OCI-LY7 (cell line): ENCODE measurements around the gene CDK14. TPM values are rescaled to one million over a fixed set of nuclear protein-coding genes. Genes with fewer than 3 reads are reported as not detected.

Experiments
- BruUV-seq: library from RNA; stranded (reverse); fragments of 400-500 nt; replicated peaks from 2 replicates; lab custom pipeline; 2021; lab: Mats Ljungman, UMichigan
- CTCF ChIA-PET: fragments of 300-600 bp; sonication (Branson Sonifier 250); formaldehyde crosslinking; loops from one replicate; lab custom pipeline; 2022; ENCODE audit warnings: antibody characterized with exemption; ENCODE audit not compliant: unreplicated experiment; lab: Charles Lee
- POLR2A ChIA-PET: fragments of 300-600 bp; sonication (Branson Sonifier 250); formaldehyde crosslinking; loops from one replicate; lab custom pipeline; 2022; ENCODE audit warnings: antibody characterized with exemption; lab: Charles Lee
- DNase-seq: peaks from one replicate; pipeline ENCODE4 v3.0.0-alpha.2; 2015; ENCODE audit warnings: low spot score
- H2AFZ ChIP-seq: fragments of 200-600 bp; sonication (generic), shearing (Covaris generic); 2 replicates; pipeline ENCODE4 v1.6.1; 2014; ENCODE audit warnings: mild to moderate bottlenecking, antibody characterized with exemption, low read length, moderate library complexity
- H3K27ac ChIP-seq: fragments of 200-600 bp; sonication (generic); 2 replicates; pipeline ENCODE4 v1.5.1; 2014; ENCODE audit warnings: mixed run types, low read depth, mild to moderate bottlenecking, moderate library complexity, low read length, inconsistent platforms; ENCODE audit not compliant: poor library complexity, severe bottlenecking
- H3K36me3 ChIP-seq: fragments of 200-600 bp; sonication (generic); 2 replicates; pipeline ENCODE4 v1.6.1; 2014; ENCODE audit warnings: mild to moderate bottlenecking, antibody characterized with exemption, low read length, moderate library complexity, mixed read lengths; ENCODE audit not compliant: insufficient read depth
- H3K4me1 ChIP-seq: fragments of 200-600 bp; sonication (generic); 2 replicates; pipeline ENCODE4 v1.5.1; 2014; ENCODE audit warnings: mild to moderate bottlenecking, low read length; ENCODE audit not compliant: insufficient read depth, poor library complexity, severe bottlenecking
- H3K4me2 ChIP-seq: fragments of 200-600 bp; sonication (generic); 2 replicates; pipeline ENCODE4 v1.6.1; 2014; ENCODE audit warnings: mild to moderate bottlenecking, low read length
- H3K4me3 ChIP-seq: fragments of 200-600 bp; sonication (generic); 2 replicates; pipeline ENCODE4 v1.5.1; 2014; ENCODE audit warnings: mild to moderate bottlenecking, low read depth, low read length; ENCODE audit not compliant: poor library complexity, severe bottlenecking
- H3K79me2 ChIP-seq: fragments of 200-600 bp; sonication (generic); 2 replicates; pipeline ENCODE4 v1.6.1; 2016; ENCODE audit warnings: low read depth, mild to moderate bottlenecking, low read length, moderate library complexity, mixed read lengths; ENCODE audit not compliant: insufficient read depth
- H3K9me2 ChIP-seq: fragments of 200-600 bp; sonication (generic); 2 replicates; pipeline ENCODE4 v1.6.1; 2016; ENCODE audit warnings: mild to moderate bottlenecking, low read length, mixed read lengths; ENCODE audit not compliant: insufficient read depth
- H3K9me3 ChIP-seq: fragments of 200-600 bp; sonication (generic); 2 replicates; pipeline ENCODE4 v1.6.1; 2014; ENCODE audit warnings: mild to moderate bottlenecking, mixed run types, low read length, mixed read lengths
- H4K20me1 ChIP-seq: fragments of 200-600 bp; sonication (generic); 2 replicates; pipeline ENCODE4 v1.6.1; 2014; ENCODE audit warnings: mild to moderate bottlenecking, antibody characterized with exemption, low read length, moderate library complexity, mixed read lengths; ENCODE audit not compliant: insufficient read depth
- CTCF ChIP-seq: fragments of 200-600 bp; sonication (generic); conservative IDR thresholded peaks from 2 replicates; pipeline ENCODE4 v1.5.1; 2014; ENCODE audit warnings: mild to moderate bottlenecking, antibody characterized with exemption, low read length, moderate library complexity, mixed read lengths
- EZH2phosphoT487 ChIP-seq: fragments of 200-600 bp; sonication (generic); IDR thresholded peaks from 2 replicates; pipeline ENCODE4 v1.6.1; 2018; ENCODE audit warnings: low read depth, borderline replicate concordance, mild to moderate bottlenecking, mixed run types, antibody characterized with exemption, low read length, moderate library complexity, mixed read lengths
- intact Hi-C: fragments of 100-400 bp; cut with micrococcal nuclease; formaldehyde crosslinking; loops from one replicate; pipeline ENCODE4 v1.10.0; 2022; ENCODE audit not compliant: unreplicated experiment
- total RNA-seq, 2 experiments: library from RNA; depleted of rRNA in 1 of 2; stranded (reverse); fragments of >200 nt in 1 of 2; shearing (Covaris generic) in 1 of 2; gene quantifications; 2 replicates each; pipeline ENCODE4 v1.2.3, GENCODE V29; 2014 to 2022

Gene CDK14
- total RNA-seq, 2 experiments from 2014 or later: 90.7 to 111 TPM

DNA sequence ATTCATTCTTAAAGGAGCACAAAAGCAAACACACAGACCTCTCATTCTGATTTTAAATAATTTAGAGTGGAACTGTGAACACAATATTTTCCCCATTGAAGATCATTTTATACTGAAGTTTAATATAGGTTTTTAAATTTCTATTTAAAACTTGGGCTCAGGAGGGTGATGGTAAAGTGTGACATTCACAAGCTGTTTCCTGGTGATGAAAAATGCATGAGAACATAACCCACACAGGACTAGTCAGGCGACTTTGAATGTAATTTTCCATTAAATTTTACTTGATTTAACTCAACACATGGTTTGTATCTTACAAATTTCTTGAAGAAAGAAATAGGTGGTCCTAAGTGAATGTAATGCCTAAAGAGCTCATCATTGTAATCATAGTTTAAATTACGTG is 143.6 kb downstream of the CDK14 start:
- Histone ChIP-seq H3K79me2 (peaks cover 85% of the 10 kb centered on the region), H4K20me1 (no peaks in the 10 kb centered on the region), H3K4me3 (peak overlapping the region; percentile 9), H3K27ac (peak overlapping the region; percentile 82), H3K9me3 (0 out of 2 replicates have a peak, but pooled peaks cover 5% of the 10 kb centered on the region), H3K9me2 (no peaks in the 10 kb centered on the region), H3K36me3 (peaks cover 41% of the 10 kb centered on the region), H3K4me1 (peaks cover 65% of the 10 kb centered on the region), H2AFZ (no peak overlapping the region), H3K4me2 (peak overlapping the region; percentile 84)
- intact Hi-C loops: no loop called here
- TF ChIP-seq CTCF (no peak), EZH2phosphoT487 (no peak)
- no peak for DNase-seq
- POLR2A ChIA-PET: interaction anchor here (0.7 to 1.5 kb wide), 4 partner anchors 11 to 1788 kb away, joined by 3 to 5 read pairs (median 3); partner anchors contain the start of gene PEX1
- BruUV-seq: no TSS peak
- CTCF ChIA-PET: no interaction called here

GRCh38 chr7:90740386-90740785 is 144.3 kb downstream of the CDK14 start:
- Histone ChIP-seq H3K4me3 (peak overlapping the region; percentile 9), H2AFZ (no peak overlapping the region), H3K9me2 (no peaks in the 10 kb centered on the region), H3K27ac (peak overlapping the region; percentile 82), H3K9me3 (0 out of 2 replicates have a peak, but pooled peaks cover 5% of the 10 kb centered on the region), H3K4me2 (peak overlapping the region; percentile 84; the same call in 1 of the 2 replicates), H3K4me1 (peaks cover 63% of the 10 kb centered on the region), H4K20me1 (no peaks in the 10 kb centered on the region), H3K36me3 (peaks cover 34% of the 10 kb centered on the region), H3K79me2 (peaks cover 86% of the 10 kb centered on the region)
- intact Hi-C loops: no loop called here
- POLR2A ChIA-PET: interaction anchor here (1.2 to 1.5 kb wide), 3 partner anchors 11 to 16 kb away, joined by 3 to 5 read pairs (median 3); no protein-coding TSS in a partner anchor
- BruUV-seq: no TSS peak
- CTCF ChIA-PET: no interaction called here
- no peak for DNase-seq
- no peak for TF ChIP-seq EZH2phosphoT487
- no peak for TF ChIP-seq CTCF

GRCh38 chr7:90743626-90744025 is 147.5 kb downstream of the CDK14 start:
- CTCF ChIA-PET: no interaction called here
- BruUV-seq: no TSS peak
- POLR2A ChIA-PET: interaction anchor here (0.7 to 1.8 kb wide), 7 partner anchors 13 to 30 kb away, joined by 3 to 10 read pairs (median 6); no protein-coding TSS in a partner anchor

More at GRCh38 chr7:90743626-90744025, 147.5 kb downstream of the CDK14 start:
- H3K9me3 ChIP-seq: 0 out of 2 replicates have a peak, but pooled peaks cover 5% of the 10 kb centered on the region
- H3K79me2 ChIP-seq: peaks cover 86% of the 10 kb centered on the region
- H2AFZ ChIP-seq: no peak overlapping the region
- H3K4me2 ChIP-seq: no peak overlapping the region
- TF ChIP-seq CTCF (no peak), EZH2phosphoT487 (no peak)
- H3K9me2 ChIP-seq: no peaks in the 10 kb centered on the region
- no peak for DNase-seq
- no peak overlapping the region for H3K4me3 ChIP-seq
- H4K20me1 ChIP-seq: no peaks in the 10 kb centered on the region
- H3K36me3 ChIP-seq: peaks cover 35% of the 10 kb centered on the region
- H3K27ac ChIP-seq: no peak overlapping the region
- intact Hi-C loops: no loop called here
- peaks cover 52% of the 10 kb centered on the region for H3K4me1 ChIP-seq
